HCT116 (cell line): Measurements from ENCODE around the gene TMEM9B. TPM values are rescaled to one million over a fixed set of nuclear protein-coding genes. Genes with fewer than 3 reads are reported as not detected.

Experiments used
- ATAC-seq: fragments of 200-7000 bp; cut with Tn5 transposase; 2 replicates; pipeline ENCODE4 v1.9.1; 2020; ENCODE audit warnings: mild to moderate bottlenecking, moderate library complexity
- BruUV-seq: library from RNA; stranded (reverse); fragments of 400-500 nt; replicated peaks from 2 replicates; lab custom pipeline; 2021; lab: Mats Ljungman, UMichigan
- CTCF ChIA-PET: fragments of 300-600 bp; sonication (Branson Sonifier 250); formaldehyde crosslinking; loops from one replicate; lab custom pipeline; 2021; ENCODE audit warnings: antibody characterized with exemption; lab: Charles Lee
- POLR2A ChIA-PET: fragments of 300-600, 350-600 bp; sonication (Branson Sonifier 250); formaldehyde crosslinking; loops from one replicate; lab custom pipeline; 2021; ENCODE audit warnings: antibody characterized with exemption; lab: Charles Lee
- RAD21 ChIA-PET, 2 experiments: fragments of 300-600 bp; sonication (Branson Sonifier 250); formaldehyde crosslinking; loops; one replicate each; lab custom pipeline; 2023; ENCODE audit warnings: low total read pairs in 2 of 2; ENCODE audit not compliant: uncharacterized antibody in 2 of 2, unreplicated experiment in 2 of 2, low non-redundant PET in 1 of 2; lab: Charles Lee
- DNase-seq: peaks from one replicate; pipeline ENCODE4 v3.0.0-alpha.2; 2010; ENCODE audit warnings: low read depth, low spot score
- H2AFZ ChIP-seq: fragments of 200-600 bp; shearing (Covaris generic), sonication (generic); 2 replicates; pipeline ENCODE4 v1.6.1; 2017; ENCODE audit warnings: low read depth, mixed run types, mixed read lengths, antibody characterized with exemption, low read length; ENCODE audit not compliant: poor library complexity, severe bottlenecking
- H3K27ac ChIP-seq: 2 replicates; pipeline ENCODE4 v1.5.1; 2012; ENCODE audit warnings: low read depth, low read length
- H3K27me3 ChIP-seq: fragments of 200-600 bp; sonication (generic); 2 replicates; pipeline ENCODE4 v1.6.1; 2016; ENCODE audit warnings: mixed run types, low read length, mixed read lengths; ENCODE audit not compliant: insufficient read depth
- H3K36me3 ChIP-seq, 2 experiments: fragments of 200-500 bp in 1 of 2; fragments of 200-600 bp in 1 of 2; sonication (Bioruptor generic) in 1 of 2; sonication (generic) in 1 of 2; 2 replicates each; pipeline versions ENCODE4 v1.5.1 to v1.6.1; 2014 to 2016; ENCODE audit warnings: low read length in 2 of 2, inconsistent platforms in 1 of 2, mixed read lengths in 1 of 2, mixed run types in 1 of 2; ENCODE audit not compliant: insufficient read depth in 2 of 2, control insufficient read depth in 1 of 2
- H3K4me1 ChIP-seq, 2 experiments: fragments of 200-600 bp in 1 of 2; sonication (generic) in 1 of 2; 2 replicates each; pipeline versions ENCODE4 v1.5.1 to v1.6.1; 2012 to 2017; ENCODE audit warnings: low read length in 2 of 2, inconsistent platforms in 1 of 2, mild to moderate bottlenecking in 1 of 2, mixed read lengths in 1 of 2, mixed run types in 1 of 2, moderate library complexity in 1 of 2; ENCODE audit not compliant: insufficient read depth in 2 of 2, control insufficient read depth in 1 of 2
- H3K4me2 ChIP-seq: fragments of 200-600 bp; sonication (generic); 2 replicates; pipeline ENCODE4 v1.6.1; 2017; ENCODE audit warnings: mixed run types, low read length, mixed read lengths
- H3K4me3 ChIP-seq, 2 experiments: fragments of 200-600 bp in 1 of 2; sonication (generic) in 1 of 2; replicated peaks in 1 of 2; 2 replicates each; pipeline ENCODE4 v1.5.1; 2011 to 2016; ENCODE audit warnings: low read length in 2 of 2, control low read depth in 1 of 2, low read depth in 1 of 2, mild to moderate bottlenecking in 1 of 2, mixed read lengths in 1 of 2, mixed run types in 1 of 2
- H3K79me2 ChIP-seq: fragments of 200-600 bp; sonication (generic); 2 replicates; pipeline ENCODE4 v1.6.1; 2017; ENCODE audit warnings: mild to moderate bottlenecking, mixed run types, low read length, moderate library complexity, mixed read lengths; ENCODE audit not compliant: insufficient read depth
- H3K9ac ChIP-seq: fragments of 200-600 bp; sonication (generic); 2 replicates; pipeline ENCODE4 v1.6.1; 2016; ENCODE audit warnings: low read length, mixed read lengths
- H3K9me2 ChIP-seq: fragments of 200-600 bp; sonication (generic), shearing (Covaris generic); 2 replicates; pipeline ENCODE4 v1.6.1; 2017; ENCODE audit warnings: mixed run types, mild to moderate bottlenecking, moderate library complexity; ENCODE audit not compliant: insufficient read depth
- H3K9me3 ChIP-seq, 2 experiments: fragments of 200-500 bp in 1 of 2; fragments of 200-600 bp in 1 of 2; sonication (Bioruptor generic) in 1 of 2; sonication (generic) in 1 of 2; 2 replicates each; pipeline ENCODE4 v1.6.1; 2014 to 2017; ENCODE audit warnings: low read length in 2 of 2, mixed read lengths in 2 of 2, inconsistent platforms in 1 of 2, low read depth in 1 of 2, mild to moderate bottlenecking in 1 of 2, mixed run types in 1 of 2, moderate library complexity in 1 of 2; ENCODE audit not compliant: control insufficient read depth in 1 of 2, insufficient read depth in 1 of 2
- H4K20me1 ChIP-seq: fragments of 200-600 bp; sonication (generic), shearing (Covaris generic); 2 replicates; pipeline ENCODE4 v1.6.1; 2017; ENCODE audit warnings: mixed run types, mild to moderate bottlenecking, moderate library complexity; ENCODE audit not compliant: insufficient read depth
- CBX3 ChIP-seq: IDR thresholded peaks from 2 replicates; pipeline ENCODE4 v1.6.1; 2012; ENCODE audit warnings: low read depth
- CEBPB ChIP-seq: IDR thresholded peaks from 2 replicates; pipeline ENCODE4 v1.6.1; 2012; ENCODE audit warnings: low read depth
- EGR1 ChIP-seq: IDR thresholded peaks from 2 replicates; pipeline ENCODE4 v1.6.1; 2012; ENCODE audit warnings: low read depth
- EZH2 ChIP-seq: fragments of 200-600 bp; sonication (generic); IDR thresholded peaks from 2 replicates; pipeline ENCODE4 v1.6.1; 2017; ENCODE audit warnings: antibody characterized with exemption, mixed run types
- FOSL1 ChIP-seq: IDR thresholded peaks from 2 replicates; pipeline ENCODE4 v1.6.1; 2012; ENCODE audit warnings: low read depth
- JUND ChIP-seq: IDR thresholded peaks from 2 replicates; pipeline ENCODE4 v1.6.1; 2012
- SIN3A ChIP-seq: IDR thresholded peaks from 2 replicates; pipeline ENCODE4 v1.6.1; 2012; ENCODE audit warnings: low read depth
- SP1 ChIP-seq: IDR thresholded peaks from 2 replicates; pipeline ENCODE4 v1.6.1; 2012; ENCODE audit warnings: low read depth
- SRF ChIP-seq: IDR thresholded peaks from 2 replicates; pipeline ENCODE4 v1.6.1; 2012; ENCODE audit warnings: low read depth
- TCF7L2 ChIP-seq: IDR thresholded peaks from 2 replicates; pipeline ENCODE4 v1.7.0; 2011; ENCODE audit warnings: borderline replicate concordance, inconsistent platforms; ENCODE audit not compliant: insufficient read depth, insufficient read length; ENCODE audit errors: extremely low read depth
- YY1 ChIP-seq: IDR thresholded peaks from 2 replicates; pipeline ENCODE4 v1.6.1; 2011; ENCODE audit warnings: low read length, low read depth, moderate library complexity, mild to moderate bottlenecking; ENCODE audit not compliant: insufficient replicate concordance; ENCODE audit errors: extremely low read depth
- ZFX ChIP-seq: fragments of 450-650 bp; IDR thresholded peaks from 2 replicates; pipeline ENCODE4 v1.6.1; 2017
- ZNF274 ChIP-seq: fragments of 200-500 bp; sonication (Bioruptor generic); IDR thresholded peaks from 2 replicates; pipeline ENCODE4 v1.6.1; 2014; ENCODE audit warnings: mild to moderate bottlenecking, low read depth, low read length, inconsistent platforms
- intact Hi-C: fragments of 100-400 bp; cut with micrococcal nuclease; formaldehyde crosslinking; loops from 2 replicates; pipeline ENCODE4 v1.10.0; 2022
- total RNA-seq: library from RNA; stranded (reverse); gene quantifications from one replicate; pipeline ENCODE4 v1.2.1, GENCODE V29; 2021; ENCODE audit not compliant: unreplicated experiment
- TF ChIP-seq, protein P1 (sequence below): IDR thresholded peaks from 2 replicates; pipeline ENCODE4 v1.6.1; 2012

TMEM9B gene
- total RNA-seq, 1 experiment from 2014 or later: 26.8 TPM

DNA sequence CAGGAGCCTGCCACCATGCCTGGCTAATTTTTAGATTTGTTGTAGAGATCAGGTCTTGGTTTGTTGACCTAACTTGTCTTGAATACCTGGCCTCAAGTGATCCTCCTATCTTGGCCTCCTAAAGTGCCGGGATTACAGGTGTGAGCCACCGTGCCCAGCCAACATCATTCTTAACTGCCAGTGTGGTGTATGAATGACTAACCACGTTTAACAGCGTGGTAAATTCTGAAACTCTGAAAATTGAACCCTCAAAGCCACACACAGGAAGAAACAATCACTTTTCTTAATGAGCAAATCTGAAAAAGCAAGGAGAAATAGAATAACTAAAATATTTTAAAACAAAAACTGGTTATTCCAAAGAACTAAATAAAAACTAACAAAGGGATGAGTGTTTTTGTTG lies 7.4 kb downstream of the TMEM9B start:
- ATAC-seq: no peak
- ChIA-PET CTCF (no interaction called here), POLR2A (no interaction called here), RAD21 (no interaction called here)
- H3K4me2 ChIP-seq: no peak overlapping the region
- H3K9ac ChIP-seq: no peak overlapping the region
- H3K4me3 ChIP-seq: no peak overlapping the region
- no peak overlapping the region for H2AFZ ChIP-seq
- H3K4me1 ChIP-seq: peaks cover 0 to 3% of the 10 kb centered on the region in 2 experiments; a peak in 1 of 4 replicates
- TF ChIP-seq TCF7L2 (no peak), CBX3 (no peak), EGR1 (no peak), ZNF274 (no peak), ZFX (no peak), CEBPB (no peak), SRF (no peak), EZH2 (no peak), JUND (no peak), SIN3A (no peak), SP1 (no peak), FOSL1 (no peak), YY1 (no peak)
- TF ChIP-seq, protein P1, sequence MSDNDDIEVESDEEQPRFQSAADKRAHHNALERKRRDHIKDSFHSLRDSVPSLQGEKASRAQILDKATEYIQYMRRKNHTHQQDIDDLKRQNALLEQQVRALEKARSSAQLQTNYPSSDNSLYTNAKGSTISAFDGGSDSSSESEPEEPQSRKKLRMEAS: no peak
- H3K9me2 ChIP-seq: no peaks in the 10 kb centered on the region
- no peaks in the 10 kb centered on the region for H3K27me3 ChIP-seq
- H3K79me2 ChIP-seq: peaks cover 24% of the 10 kb centered on the region
- peaks cover 2 to 6% of the 10 kb centered on the region in 2 experiments; a peak in 2 of 4 replicates for H3K36me3 ChIP-seq
- H4K20me1 ChIP-seq: no peaks in the 10 kb centered on the region
- intact Hi-C loops: loop anchor here (10.0 kb wide), 1 partner anchor 732 kb away; no protein-coding TSS in a partner anchor
- BruUV-seq: no TSS peak
- DNase-seq: no peak
- H3K9me3 ChIP-seq: no peaks in the 10 kb centered on the region
- H3K27ac ChIP-seq: no peak overlapping the region
